Glomerular visceral epithelial cell (primary cell): Measurements from ENCODE around the gene USP46.

Source experiments
- DNase-seq: peaks from one replicate; pipeline ENCODE4 v3.0.0-alpha.2; 2016; ENCODE audit errors: extremely low spot score

Gene USP46

GRCh38 chr4:52574036-52574435, 85.1 kb downstream of the USP46 start:
- no peak for DNase-seq

DNA sequence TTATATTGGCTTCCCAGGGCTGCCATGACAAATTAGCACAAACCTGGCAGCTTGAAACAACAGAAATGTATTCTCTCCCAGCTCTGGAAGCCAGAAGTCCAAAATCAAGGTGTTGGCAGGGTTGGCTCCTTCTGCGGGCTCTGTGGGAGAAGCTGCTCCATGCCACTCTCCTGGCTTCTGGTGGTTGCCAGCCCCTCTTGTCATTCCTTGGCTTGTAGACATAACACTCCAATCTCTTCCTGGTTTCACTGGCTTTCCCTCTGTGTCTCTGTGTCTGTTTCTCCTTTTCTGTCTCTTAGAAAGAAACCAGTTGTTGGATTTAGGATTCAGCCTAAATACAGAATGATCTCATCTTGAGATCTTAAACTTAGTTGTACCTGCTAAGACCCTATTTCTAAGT, 85.5 kb downstream of the USP46 start:
- no peak for DNase-seq

- DNase-seq = no peak
Measured at GRCh38 chr4:52572936-52573485, 86.1 kb downstream of the USP46 start.

- DNase-seq = no peak
Measured at GRCh38 chr4:52568351-52568750, 90.8 kb downstream of the USP46 start.

- peak; percentile 17 for DNase-seq
Measured at GRCh38 chr4:52566136-52567031, 92.7 kb downstream of the USP46 start.

- DNase-seq = no peak
Measured at GRCh38 chr4:52560844-52561280, 98.2 kb downstream of the USP46 start.

GRCh38 chr4:52555356-52555716, 103.8 kb downstream of the USP46 start:
- no peak for DNase-seq

- no peak for DNase-seq
Measured at GRCh38 chr4:52554612-52555355, 104.3 kb downstream of the USP46 start.

GRCh38 chr4:52552778-52553177, 106.3 kb downstream of the USP46 start:
- no peak for DNase-seq

- DNase-seq = no peak
Measured at GRCh38 chr4:52551487-52551886, 107.6 kb downstream of the USP46 start.

DNA sequence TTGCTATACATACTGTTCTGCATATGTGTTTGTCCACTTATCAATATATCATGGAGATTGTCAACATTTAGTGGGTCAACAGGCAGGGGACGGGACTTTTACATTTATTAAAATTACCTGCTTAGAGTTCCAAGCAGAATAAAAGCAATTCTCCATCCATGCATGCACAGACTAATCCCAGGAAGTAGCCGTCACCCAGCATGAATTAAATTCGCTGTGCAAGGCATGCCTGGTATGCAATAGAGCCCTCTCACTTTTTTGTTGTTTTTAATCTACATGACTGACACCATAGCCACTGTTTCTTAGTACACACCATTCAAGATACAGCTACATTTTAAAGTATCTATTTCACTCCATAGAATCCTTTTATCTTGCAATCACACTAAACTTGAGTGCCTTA, 108.9 kb downstream of the USP46 start:
- peak; percentile 18 for DNase-seq

GRCh38 chr4:52548818-52549570, 110.1 kb downstream of the USP46 start:
- DNase-seq = no peak

- no peak for DNase-seq
Measured at GRCh38 chr4:52546449-52546848, 112.7 kb downstream of the USP46 start.

DNA sequence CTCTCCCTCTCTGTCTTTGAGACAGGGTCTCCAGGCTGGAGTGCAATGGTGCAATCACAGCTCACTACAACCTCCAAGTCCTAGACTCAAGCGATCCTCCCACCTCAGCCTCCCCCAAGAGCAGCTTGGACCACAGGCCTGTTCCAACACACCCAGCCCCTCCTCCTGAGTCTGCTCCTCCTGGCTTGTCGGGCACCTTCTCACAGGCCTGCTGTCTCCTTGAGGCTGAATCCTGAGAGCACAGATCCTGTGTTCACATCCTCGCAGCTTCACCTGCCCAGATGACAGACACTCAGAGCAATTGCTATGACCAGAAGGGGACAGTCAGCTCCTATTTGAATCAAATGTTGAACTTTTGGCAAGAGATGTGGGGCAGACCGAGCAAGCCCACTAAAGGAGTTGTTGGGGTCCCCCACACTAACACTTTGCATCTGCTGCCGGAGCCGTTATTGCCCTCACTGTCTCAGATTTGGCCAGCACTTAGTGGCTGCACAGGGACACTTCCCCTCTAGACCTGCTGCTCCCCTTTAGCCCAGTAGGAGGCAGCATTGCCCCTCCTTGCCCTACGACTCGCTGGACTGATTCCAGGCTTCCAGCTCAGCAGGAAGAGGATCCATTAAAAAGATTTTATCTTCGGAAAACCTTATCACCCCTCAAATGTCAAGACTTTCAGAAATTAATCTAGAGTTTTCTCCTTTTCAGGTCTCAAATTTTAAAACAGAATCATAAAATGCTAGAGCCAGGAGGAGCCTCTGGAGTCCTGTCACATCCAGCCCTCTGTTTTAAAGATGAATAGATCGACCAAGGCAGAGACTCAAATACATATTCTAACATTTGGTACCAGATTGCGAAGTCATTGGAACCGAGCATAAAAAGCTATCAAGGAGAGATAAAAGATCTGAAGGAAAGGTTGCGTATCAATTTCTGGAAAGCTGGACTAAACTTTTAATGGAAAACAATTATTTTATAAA, 113.7 kb downstream of the USP46 start:
- DNase-seq = peak; percentile 74
